Fibroblast of lung (primary cell): ENCODE results near the gene HAPLN2.

Experiments
- CTCF ChIP-seq, 2 donors: IDR thresholded peaks in 1 of 2; conservative IDR thresholded peaks in 1 of 2; 1 replicate in 1 of 2; 2 replicates in 1 of 2; pipeline ENCODE4 v1.5.1; 2011 to 2012; ENCODE audit warnings: low read length in 2 of 2, control low read depth in 1 of 2, inconsistent platforms in 1 of 2, low read depth in 1 of 2, mild to moderate bottlenecking in 1 of 2
- EZH2 ChIP-seq: IDR thresholded peaks from 2 replicates; pipeline ENCODE4 v1.5.1; 2012; ENCODE audit warnings: low read length, control low read depth, mild to moderate bottlenecking; ENCODE audit errors: missing control alignments

DNA sequence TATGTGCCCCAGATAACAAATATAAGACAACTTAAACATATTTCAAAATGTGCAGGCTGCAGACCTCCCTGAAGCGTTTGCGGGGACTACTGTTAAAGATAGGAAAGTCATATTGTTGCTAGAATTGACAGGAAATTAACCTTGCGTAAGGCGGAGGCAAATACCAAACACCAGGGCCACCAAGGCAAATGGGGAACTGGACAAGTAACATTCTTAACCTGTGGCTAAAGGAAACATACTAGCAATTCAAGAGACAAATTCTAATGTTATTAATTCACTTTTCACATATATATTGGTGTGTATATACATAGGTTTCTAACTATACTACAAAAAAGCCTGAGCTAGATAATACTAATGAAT lies 6.8 kb downstream of the HAPLN2 start:
- TF ChIP-seq CTCF (conservative IDR thresholded peaks at IDR 0.05 in 1 of 2, IDR thresholded peaks at IDR 0.05 in 1 of 2; ENCODE audit: low read depth in 1 of 2, low read length in 2 of 2) (no peak), EZH2 (no peak)
